Naive B cell (primary cell): Measurements from ENCODE around the gene NLE1. TPM values are rescaled to one million over a fixed set of nuclear protein-coding genes. Genes with fewer than 3 reads are reported as not detected.
"Not testable (repeated sequence)": the region's sequence is repeated elsewhere in the genome, so short reads cannot be mapped to it uniquely, and the experiment has no call there.

ENCODE experiments used
- ATAC-seq, 2 donors: fragments of 150-1000 bp; cut with Tn5 transposase; 2 replicates each; pipeline ENCODE4 v1.10.0; 2021; ENCODE audit warnings: low read depth in 2 of 2, mild to moderate bottlenecking in 2 of 2, moderate library complexity in 2 of 2
- DNase-seq: peaks from one replicate; pipeline ENCODE4 v3.0.0; 2022
- H3K27ac Mint-ChIP-seq, 6 donors: one replicate each; pipeline ENCODE4 v1.8.0; 2020 to 2022; ENCODE audit warnings: mild to moderate bottlenecking in 6 of 6, mixed read lengths in 6 of 6, moderate library complexity in 5 of 6, inconsistent platforms in 2 of 6
- H3K27me3 Mint-ChIP-seq, 3 donors: one replicate each; pipeline ENCODE4 v1.8.0; 2021 to 2022; ENCODE audit warnings: mixed read lengths in 3 of 3, mild to moderate bottlenecking in 1 of 3
- H3K36me3 Mint-ChIP-seq, 2 donors: one replicate each; pipeline ENCODE4 v1.8.0; 2020 to 2022; ENCODE audit warnings: mixed read lengths in 2 of 2, inconsistent platforms in 1 of 2, mild to moderate bottlenecking in 1 of 2
- H3K4me1 Mint-ChIP-seq, 3 donors: one replicate each; pipeline ENCODE4 v1.8.0; 2020 to 2022; ENCODE audit warnings: mixed read lengths in 3 of 3, inconsistent platforms in 1 of 3, mild to moderate bottlenecking in 1 of 3, moderate library complexity in 1 of 3
- H3K4me3 Mint-ChIP-seq, 8 donors: one replicate each; pipeline ENCODE4 v1.8.0; 2020 to 2022; ENCODE audit warnings: mild to moderate bottlenecking in 8 of 8, mixed read lengths in 8 of 8, moderate library complexity in 8 of 8, inconsistent platforms in 2 of 8
- H3K9me3 Mint-ChIP-seq, 7 donors: one replicate each; pipeline ENCODE4 v1.8.0; 2020 to 2022; ENCODE audit warnings: mixed read lengths in 7 of 7, mild to moderate bottlenecking in 5 of 7, inconsistent platforms in 2 of 7, moderate library complexity in 1 of 7
- polyA plus RNA-seq, 6 donors: library from polyadenylated mRNA; unstranded; fragments of 300-500 nt; fragmentation: Illumina TruSeq; gene quantifications; one replicate each; pipeline ENCODE4 v1.2.3, GENCODE V29; 2021; ENCODE audit warnings: low read depth in 6 of 6

Gene NLE1
- polyA plus RNA-seq, 6 donors from 2014 or later: 3.2 to 5.8 (median 3.6) TPM

DNA sequence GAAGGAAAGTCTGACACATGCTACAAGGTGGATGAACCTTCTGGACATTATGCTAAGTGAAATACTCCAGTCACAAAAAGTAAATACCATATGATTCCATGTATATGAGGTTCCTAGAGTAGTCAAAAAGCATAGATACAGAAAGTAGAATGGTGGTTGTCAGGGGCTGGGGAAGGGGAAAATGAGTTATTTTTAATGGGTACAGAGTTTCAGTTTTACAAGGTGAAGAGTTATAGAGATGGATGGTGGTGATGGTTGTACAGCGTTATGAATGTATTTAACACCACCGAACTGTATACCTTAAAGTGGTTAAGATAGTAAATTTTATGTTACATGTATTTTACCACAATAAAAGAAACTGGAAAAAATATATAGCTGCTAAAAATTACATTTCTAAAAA is 40.4 kb downstream of the NLE1 start:
- Mint-ChIP-seq H3K4me3 (no peak overlapping the region), H3K27ac (peak overlapping the region in 2 of 6 donors; percentile 27 to 66), H3K27me3 (no peaks in the 10 kb centered on the region), H3K36me3 (peaks cover 30 to 33% of the 10 kb centered on the region in 2 donors), H3K9me3 (peaks cover 0 to 2% (median 0%) of the 10 kb centered on the region in 7 donors), H3K4me1 (peaks cover 0 to 7% (median 2%) of the 10 kb centered on the region in 3 donors)
- no peak for DNase-seq
- no peak for ATAC-seq

GRCh38 chr17:35101036-35101435 is 41.1 kb downstream of the NLE1 start:
- DNase-seq (no peak), ATAC-seq (no peak)
- no peaks in the 10 kb centered on the region for H3K27me3 Mint-ChIP-seq
- H3K4me3 Mint-ChIP-seq: no peak overlapping the region
- H3K9me3 Mint-ChIP-seq: no peaks in the 10 kb centered on the region
- H3K4me1 Mint-ChIP-seq: peaks cover 0 to 2% (median under 1%) of the 10 kb centered on the region in 3 donors
- H3K27ac Mint-ChIP-seq: no peak overlapping the region
- H3K36me3 Mint-ChIP-seq: peaks cover 24 to 26% of the 10 kb centered on the region in 2 donors

GRCh38 chr17:35099908-35100307 is 42.2 kb downstream of the NLE1 start:
- Mint-ChIP-seq H3K36me3 (peaks cover 15 to 18% of the 10 kb centered on the region in 2 donors), H3K4me1 (peaks cover 0 to 2% (median 0%) of the 10 kb centered on the region in 3 donors), H3K9me3 (no peaks in the 10 kb centered on the region), H3K27ac (peak overlapping the region in 2 of 6 donors; percentile 56 to 76), H3K4me3 (no peak overlapping the region), H3K27me3 (no peaks in the 10 kb centered on the region)
- no peak for ATAC-seq
- DNase-seq: no peak

GRCh38 chr17:35097776-35098175 is 44.3 kb downstream of the NLE1 start:
- Mint-ChIP-seq H3K36me3 (peaks cover 14 to 16% of the 10 kb centered on the region in 2 donors), H3K9me3 (no peaks in the 10 kb centered on the region), H3K27me3 (no peaks in the 10 kb centered on the region), H3K4me3 (peak overlapping the region in 1 of 8 donors; percentile 36), H3K4me1 (no peaks in the 10 kb centered on the region), H3K27ac (peak overlapping the region in 1 of 6 donors; percentile 89)
- DNase-seq (no peak), ATAC-seq (no peak)

DNA sequence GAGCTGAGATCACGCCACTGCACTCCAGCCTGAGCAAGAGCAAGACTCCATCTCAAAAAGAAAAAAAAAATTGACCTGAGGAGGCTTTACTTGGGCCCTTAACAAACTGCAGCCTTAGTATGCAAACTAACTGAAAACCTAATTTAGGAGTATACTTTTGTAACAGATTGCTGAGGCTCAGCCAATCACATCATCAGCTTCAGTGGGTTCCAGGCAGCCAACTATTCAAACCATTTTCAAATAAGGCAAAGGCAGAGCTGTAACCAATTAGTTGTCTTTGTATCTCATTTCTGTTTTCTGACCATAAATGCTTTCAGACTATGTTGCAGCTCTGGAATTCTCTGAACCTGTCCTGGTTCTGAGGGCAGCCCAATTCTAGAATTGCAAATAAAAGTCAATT is 46.4 kb downstream of the NLE1 start:
- H3K27me3 Mint-ChIP-seq: no peaks in the 10 kb centered on the region
- peak overlapping the region in 2 of 6 donors; percentile 56 to 78 for H3K27ac Mint-ChIP-seq
- peaks cover 13 to 14% of the 10 kb centered on the region in 2 donors for H3K36me3 Mint-ChIP-seq
- no peak for ATAC-seq
- H3K4me1 Mint-ChIP-seq: no peaks in the 10 kb centered on the region
- no peak overlapping the region for H3K4me3 Mint-ChIP-seq
- no peak for DNase-seq
- no peaks in the 10 kb centered on the region for H3K9me3 Mint-ChIP-seq

- ATAC-seq: no peak
- peaks cover 0 to 5% (median under 1%) of the 10 kb centered on the region in 3 donors for H3K4me1 Mint-ChIP-seq
- H3K4me3 Mint-ChIP-seq: peak overlapping the region in 1 of 8 donors; percentile 30
- no peak for DNase-seq
- peak overlapping the region in 1 of 6 donors; percentile 93 for H3K27ac Mint-ChIP-seq
- H3K36me3 Mint-ChIP-seq: peaks cover 5 to 8% of the 10 kb centered on the region in 2 donors
- no peaks in the 10 kb centered on the region for H3K9me3 Mint-ChIP-seq
- H3K27me3 Mint-ChIP-seq: no peaks in the 10 kb centered on the region
These were observed 47.2 kb downstream of the NLE1 start for GRCh38 chr17:35094902-35095301.

DNA sequence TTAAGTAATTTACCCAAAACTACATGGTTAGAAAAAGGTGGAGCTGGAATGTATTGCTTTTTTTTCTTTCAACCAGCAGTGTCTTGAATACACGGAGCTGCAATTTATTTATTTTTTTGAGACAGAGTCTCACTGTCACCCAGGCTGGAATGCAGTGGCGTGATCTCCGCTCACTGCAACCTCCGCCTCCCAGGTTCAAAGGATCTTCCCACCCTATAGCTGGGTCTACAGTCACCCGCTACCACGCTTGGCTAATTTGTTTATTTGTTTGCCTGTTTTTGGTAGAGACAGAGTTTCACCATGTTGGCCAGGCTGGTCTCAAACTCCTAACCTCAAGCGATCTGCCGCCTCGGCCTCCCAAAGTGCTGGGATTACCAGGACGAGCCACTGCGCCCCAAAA is 51.4 kb downstream of the NLE1 start:
- H3K36me3 Mint-ChIP-seq, H3K9me3 Mint-ChIP-seq, H3K27me3 Mint-ChIP-seq, ATAC-seq, DNase-seq: not testable (repeated sequence)
- Mint-ChIP-seq H3K4me3 (peak overlapping the region in 3 of 8 donors; percentile 13 to 89 (median 64)), H3K27ac (peak overlapping the region in 1 of 6 donors; percentile 64), H3K4me1 (peaks cover 16 to 31% (median 27%) of the 10 kb centered on the region in 3 donors)

- Mint-ChIP-seq H3K4me3 (peak overlapping the region; percentile 89 to 99 (median 93)), H3K4me1 (peaks cover 16 to 31% (median 27%) of the 10 kb centered on the region in 3 donors), H3K27ac (peak overlapping the region; percentile 81 to 98 (median 94)), H3K36me3 (no peaks in the 10 kb centered on the region), H3K9me3 (no peaks in the 10 kb centered on the region), H3K27me3 (no peaks in the 10 kb centered on the region)
- peak; percentile 10 to 19 for ATAC-seq
- DNase-seq: no peak
These were observed 52.4 kb downstream of the NLE1 start for GRCh38 chr17:35089586-35090296.

GRCh38 chr17:35088881-35089585 is 53.1 kb downstream of the NLE1 start:
- ATAC-seq (peak; percentile 83 to 85), DNase-seq (peak; percentile 86)
- H3K9me3 Mint-ChIP-seq: no peaks in the 10 kb centered on the region
- peaks cover 16 to 33% (median 27%) of the 10 kb centered on the region in 3 donors for H3K4me1 Mint-ChIP-seq
- H3K4me3 Mint-ChIP-seq: peak overlapping the region; percentile 91 to 99 (median 96)
- H3K27me3 Mint-ChIP-seq: no peaks in the 10 kb centered on the region
- no peaks in the 10 kb centered on the region for H3K36me3 Mint-ChIP-seq
- peak overlapping the region; percentile 89 to 99 (median 98) for H3K27ac Mint-ChIP-seq

DNA sequence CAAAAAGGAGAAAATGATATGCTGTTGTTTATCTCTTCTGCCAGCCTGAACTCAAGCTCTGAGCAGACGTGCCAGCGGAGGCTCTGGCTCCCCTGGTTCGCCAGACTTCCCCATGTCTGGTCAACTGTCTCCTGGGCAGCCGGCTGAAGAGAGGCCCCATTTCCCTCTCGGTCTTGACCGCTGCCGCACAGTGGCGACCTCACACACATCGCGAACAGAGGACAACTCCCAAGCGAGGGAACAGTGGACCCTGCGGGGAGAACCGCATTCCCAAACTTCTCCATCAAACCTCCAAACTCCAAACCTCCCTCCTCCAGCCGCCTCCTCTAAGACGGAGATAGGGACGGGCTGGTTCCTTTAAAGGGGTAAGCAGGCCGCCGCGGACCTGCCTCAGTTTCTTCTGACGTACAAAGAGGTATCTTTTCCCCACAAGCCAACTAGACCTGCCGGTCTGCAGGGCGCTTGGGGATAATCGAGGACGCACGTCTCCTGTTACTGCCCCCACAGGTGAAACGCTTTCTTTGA is 53.7 kb downstream of the NLE1 start:
- H3K27ac Mint-ChIP-seq: peak overlapping the region; percentile 96 to 99 (median 98)
- no peaks in the 10 kb centered on the region for H3K27me3 Mint-ChIP-seq
- ATAC-seq (peak; percentile 4 to 24), DNase-seq (peak; percentile 24)
- peaks cover 16 to 34% (median 27%) of the 10 kb centered on the region in 3 donors for H3K4me1 Mint-ChIP-seq
- no peaks in the 10 kb centered on the region for H3K9me3 Mint-ChIP-seq
- peak overlapping the region; percentile 91 to 99 (median 96) for H3K4me3 Mint-ChIP-seq
- no peaks in the 10 kb centered on the region for H3K36me3 Mint-ChIP-seq

GRCh38 chr17:35087731-35088355 is 54.3 kb downstream of the NLE1 start:
- peak; percentile 10 for DNase-seq
- peak overlapping the region; percentile 91 to 99 (median 96) for H3K4me3 Mint-ChIP-seq
- no peak for ATAC-seq
- peaks cover 16 to 37% (median 27%) of the 10 kb centered on the region in 3 donors for H3K4me1 Mint-ChIP-seq
- peak overlapping the region; percentile 96 to 99 (median 98) for H3K27ac Mint-ChIP-seq
- no peaks in the 10 kb centered on the region for H3K9me3 Mint-ChIP-seq
- H3K27me3 Mint-ChIP-seq: no peaks in the 10 kb centered on the region
- no peaks in the 10 kb centered on the region for H3K36me3 Mint-ChIP-seq

- Mint-ChIP-seq H3K27me3 (no peaks in the 10 kb centered on the region), H3K4me3 (peak overlapping the region in 6 of 8 donors; percentile 49 to 99 (median 94)), H3K36me3 (no peaks in the 10 kb centered on the region), H3K27ac (peak overlapping the region; percentile 62 to 99 (median 92)), H3K9me3 (no peaks in the 10 kb centered on the region), H3K4me1 (peaks cover 16 to 38% (median 31%) of the 10 kb centered on the region in 3 donors)
- no peak for ATAC-seq
- no peak for DNase-seq
These were observed 55.1 kb downstream of the NLE1 start for GRCh38 chr17:35086931-35087573.

DNA sequence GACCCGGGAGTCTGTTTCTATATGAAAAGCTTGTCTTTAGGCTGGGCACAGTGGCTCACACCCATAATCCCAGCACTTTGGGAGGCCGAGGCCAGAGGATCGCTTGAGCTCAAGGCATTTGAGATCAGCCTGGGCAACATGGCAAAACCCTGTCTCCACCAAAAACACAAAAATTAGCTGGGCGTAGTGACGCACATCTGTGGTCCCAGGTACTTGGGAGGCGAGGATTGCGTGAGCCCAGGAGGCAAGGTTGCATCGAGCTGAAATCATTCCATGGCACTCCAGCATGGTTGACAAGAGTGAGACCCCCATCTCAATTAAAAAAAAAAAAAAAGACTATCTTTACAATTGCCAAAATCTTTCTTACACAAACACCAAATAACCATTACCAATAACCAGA is 55.9 kb downstream of the NLE1 start:
- Mint-ChIP-seq H3K27me3 (no peaks in the 10 kb centered on the region), H3K4me1 (peaks cover 16 to 40% (median 34%) of the 10 kb centered on the region in 3 donors), H3K36me3 (no peaks in the 10 kb centered on the region), H3K9me3 (no peaks in the 10 kb centered on the region), H3K4me3 (peak overlapping the region in 1 of 8 donors; percentile 41), H3K27ac (peak overlapping the region in 2 of 6 donors; percentile 66 to 98)
- ATAC-seq (no peak), DNase-seq (no peak)
